Activated naive CD8-positive, alpha-beta T cell treated with anti-CD3 and anti-CD28 coated beads, Interleukin-2, amount 10 ng/mL, durations not matched to agents 7 days and 5 days (primary cell): ENCODE data around the gene WIPF2. TPM values are rescaled to one million over a fixed set of nuclear protein-coding genes. Genes with fewer than 3 reads are reported as not detected.
A peak's percentile ranks its signal among the peaks of the same experiment; 100 is the strongest.

Source experiments
- ATAC-seq: fragments of 150-1000 bp; cut with Tn5 transposase; one replicate; pipeline ENCODE4 v1.10.0; 2021; ENCODE audit warnings: low read depth, moderate library complexity
- POLR2A ChIA-PET: fragments of 350-600 bp; sonication (Branson Sonifier 250); formaldehyde crosslinking; loops from one replicate; lab custom pipeline; 2021; ENCODE audit warnings: antibody characterized with exemption; lab: Charles Lee
- DNase-seq: peaks from one replicate; pipeline ENCODE4 v3.0.0; 2021
- H3K27ac Mint-ChIP-seq: one replicate; pipeline ENCODE4 v1.8.0; 2022; ENCODE audit warnings: mild to moderate bottlenecking, mixed read lengths
- H3K27me3 Mint-ChIP-seq: one replicate; pipeline ENCODE4 v1.8.0; 2022; ENCODE audit warnings: mild to moderate bottlenecking, moderate library complexity, mixed read lengths
- H3K36me3 Mint-ChIP-seq: one replicate; pipeline ENCODE4 v1.8.0; 2021; ENCODE audit warnings: mild to moderate bottlenecking, mixed read lengths
- H3K4me1 Mint-ChIP-seq: one replicate; pipeline ENCODE4 v1.8.0; 2021; ENCODE audit warnings: mixed read lengths
- H3K4me3 Mint-ChIP-seq: one replicate; pipeline ENCODE4 v1.8.0; 2022; ENCODE audit warnings: mild to moderate bottlenecking, moderate library complexity, mixed read lengths
- H3K9me3 Mint-ChIP-seq: one replicate; pipeline ENCODE4 v1.8.0; 2021; ENCODE audit warnings: mixed read lengths
- total RNA-seq, 2 experiments: library from RNA; stranded (reverse); gene quantifications; one replicate each; pipeline ENCODE4 v1.2.3, GENCODE V29; 2021

Gene WIPF2
- total RNA-seq, result 10 to 100 TPM; 27.7 to 28.5 TPM

DNA sequence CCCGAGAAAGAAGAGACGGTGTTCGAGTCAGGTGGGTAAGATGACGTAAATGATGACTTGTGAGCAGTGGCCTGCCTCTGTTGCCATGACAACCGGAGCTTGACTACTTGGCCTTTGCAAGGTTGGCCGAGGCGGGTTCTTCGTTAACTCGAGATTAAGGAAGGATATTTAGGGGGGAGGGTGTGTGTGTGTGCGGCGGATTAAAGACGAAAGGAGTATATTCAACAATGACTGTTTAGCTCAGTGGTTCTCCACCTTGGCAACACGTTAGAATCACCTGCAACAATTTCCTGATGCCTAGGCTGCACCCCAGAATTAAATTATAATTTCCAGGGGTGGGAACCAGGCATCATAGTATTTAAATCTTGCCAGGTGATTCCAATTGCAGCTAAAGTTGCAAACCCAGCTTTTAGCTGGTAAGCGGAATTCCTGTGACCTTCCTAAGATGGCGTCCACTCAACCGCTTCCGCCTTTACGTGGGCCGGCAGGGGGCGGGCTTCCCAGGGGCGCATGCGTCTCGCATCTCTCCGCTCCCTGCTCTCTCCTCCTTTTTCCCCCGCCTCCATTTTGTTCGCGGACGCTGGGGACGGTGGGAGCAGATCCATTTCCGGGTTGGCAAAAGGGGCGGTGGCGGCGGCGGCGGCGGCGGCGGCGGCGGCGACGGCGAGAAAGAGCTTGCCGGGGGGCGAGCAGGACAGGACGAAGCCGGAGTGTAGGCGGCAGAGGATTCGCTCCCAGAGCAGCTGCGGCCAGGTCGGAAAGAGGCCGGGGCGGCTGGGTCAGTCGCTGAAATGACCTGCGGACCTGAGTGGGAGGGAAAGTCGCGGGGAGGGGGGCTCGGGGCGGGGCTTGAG lies at the start of gene WIPF2:
TSS of gene WIPF2 (plus strand) at position 565 of the 854 bp plus-strand sequence. CDS start 37,156 bp downstream, outside the sequence.
- POLR2A ChIA-PET, result interaction anchor here (0.6 to 1.8 kb wide), 18 partner anchors 16 to 258 kb away, joined by 3 to 18 read pairs (median 4); partner anchors contain the start of genes CASC3, CDC6, MSL1 and PSMD3
- H3K4me3 Mint-ChIP-seq, result peak within 1 kb of the TSS; percentile 97
- peaks cover 24% of the 10 kb centered on the region for H3K4me1 Mint-ChIP-seq

GRCh38 chr17:40170325-40170724 lies 48.8 kb upstream of the WIPF2 start:
- POLR2A ChIA-PET, result no interaction called here
- Mint-ChIP-seq H3K9me3 (no peaks in the 10 kb centered on the region), H3K27me3 (no peaks in the 10 kb centered on the region), H3K36me3 (peaks cover 27% of the 10 kb centered on the region), H3K27ac (no peak overlapping the region), H3K4me3 (no peak overlapping the region), H3K4me1 (peaks cover 10% of the 10 kb centered on the region)
- DNase-seq (no peak), ATAC-seq (no peak)

More for the DNA sequence above, at the start of gene WIPF2:
- no peaks in the 10 kb centered on the region for H3K9me3 Mint-ChIP-seq
- peak within 1 kb of the TSS; percentile 100 for H3K27ac Mint-ChIP-seq
- peaks cover 5% of the 10 kb centered on the region for H3K36me3 Mint-ChIP-seq
- DNase-seq (peak; percentile 98), ATAC-seq (peak; percentile 95)
- no peaks in the 10 kb centered on the region for H3K27me3 Mint-ChIP-seq

DNA sequence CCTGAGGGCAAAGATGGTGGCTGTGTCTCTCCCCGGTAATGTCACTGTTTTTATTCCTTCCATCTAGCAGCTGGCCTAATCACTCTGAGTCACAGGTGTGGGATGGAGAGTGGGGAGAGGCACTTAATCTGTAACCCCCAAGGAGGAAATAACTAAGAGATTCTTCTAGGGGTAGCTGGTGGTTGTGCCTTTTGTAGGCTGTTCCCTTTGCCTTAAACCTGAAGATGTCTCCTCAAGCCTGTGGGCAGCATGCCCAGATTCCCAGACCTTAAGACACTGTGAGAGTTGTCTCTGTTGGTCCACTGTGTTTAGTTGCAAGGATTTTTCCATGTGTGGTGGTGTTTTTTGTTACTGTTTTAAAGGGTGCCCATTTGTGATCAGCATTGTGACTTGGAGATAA lies 47.4 kb upstream of the WIPF2 start:
- H3K36me3 Mint-ChIP-seq, result peaks cover 25% of the 10 kb centered on the region
- H3K27me3 Mint-ChIP-seq, result no peaks in the 10 kb centered on the region

GRCh38 chr17:40173091-40173777 lies 45.9 kb upstream of the WIPF2 start:
- H3K36me3 Mint-ChIP-seq, result peaks cover 21% of the 10 kb centered on the region
- POLR2A ChIA-PET, result no interaction called here
- no peaks in the 10 kb centered on the region for H3K27me3 Mint-ChIP-seq
- peaks cover 7% of the 10 kb centered on the region for H3K4me1 Mint-ChIP-seq
- no peaks in the 10 kb centered on the region for H3K9me3 Mint-ChIP-seq
- ATAC-seq (no peak), DNase-seq (no peak)
- no peak overlapping the region for H3K27ac Mint-ChIP-seq
- H3K4me3 Mint-ChIP-seq, result no peak overlapping the region

More for the DNA sequence above, 47.4 kb upstream of the WIPF2 start:
- ATAC-seq (no peak), DNase-seq (no peak)
- H3K4me3 Mint-ChIP-seq, result no peak overlapping the region
- H3K9me3 Mint-ChIP-seq, result no peaks in the 10 kb centered on the region
- POLR2A ChIA-PET, result no interaction called here
- H3K27ac Mint-ChIP-seq, result no peak overlapping the region
- peaks cover 6% of the 10 kb centered on the region for H3K4me1 Mint-ChIP-seq

GRCh38 chr17:40173778-40174135 lies 45.3 kb upstream of the WIPF2 start:
- Mint-ChIP-seq H3K9me3 (no peaks in the 10 kb centered on the region), H3K27me3 (no peaks in the 10 kb centered on the region), H3K4me3 (no peak overlapping the region), H3K27ac (no peak overlapping the region), H3K36me3 (peaks cover 19% of the 10 kb centered on the region), H3K4me1 (peaks cover 6% of the 10 kb centered on the region)
- DNase-seq (no peak), ATAC-seq (no peak)
- POLR2A ChIA-PET, result no interaction called here

- peaks cover 6% of the 10 kb centered on the region for H3K4me1 Mint-ChIP-seq
- DNase-seq (no peak), ATAC-seq (no peak)
- H3K4me3 Mint-ChIP-seq, result no peak overlapping the region
- H3K27ac Mint-ChIP-seq, result no peak overlapping the region
- H3K36me3 Mint-ChIP-seq, result peaks cover 13% of the 10 kb centered on the region
- no peaks in the 10 kb centered on the region for H3K27me3 Mint-ChIP-seq
- POLR2A ChIA-PET, result interaction anchor here (0.8 to 1.3 kb wide), 2 partner anchors 61 to 134 kb away, joined by 3 read pairs; partner anchors contain the start of gene RARA
- no peaks in the 10 kb centered on the region for H3K9me3 Mint-ChIP-seq
Observed at GRCh38 chr17:40174514-40174913, 44.6 kb upstream of the WIPF2 start.

DNA sequence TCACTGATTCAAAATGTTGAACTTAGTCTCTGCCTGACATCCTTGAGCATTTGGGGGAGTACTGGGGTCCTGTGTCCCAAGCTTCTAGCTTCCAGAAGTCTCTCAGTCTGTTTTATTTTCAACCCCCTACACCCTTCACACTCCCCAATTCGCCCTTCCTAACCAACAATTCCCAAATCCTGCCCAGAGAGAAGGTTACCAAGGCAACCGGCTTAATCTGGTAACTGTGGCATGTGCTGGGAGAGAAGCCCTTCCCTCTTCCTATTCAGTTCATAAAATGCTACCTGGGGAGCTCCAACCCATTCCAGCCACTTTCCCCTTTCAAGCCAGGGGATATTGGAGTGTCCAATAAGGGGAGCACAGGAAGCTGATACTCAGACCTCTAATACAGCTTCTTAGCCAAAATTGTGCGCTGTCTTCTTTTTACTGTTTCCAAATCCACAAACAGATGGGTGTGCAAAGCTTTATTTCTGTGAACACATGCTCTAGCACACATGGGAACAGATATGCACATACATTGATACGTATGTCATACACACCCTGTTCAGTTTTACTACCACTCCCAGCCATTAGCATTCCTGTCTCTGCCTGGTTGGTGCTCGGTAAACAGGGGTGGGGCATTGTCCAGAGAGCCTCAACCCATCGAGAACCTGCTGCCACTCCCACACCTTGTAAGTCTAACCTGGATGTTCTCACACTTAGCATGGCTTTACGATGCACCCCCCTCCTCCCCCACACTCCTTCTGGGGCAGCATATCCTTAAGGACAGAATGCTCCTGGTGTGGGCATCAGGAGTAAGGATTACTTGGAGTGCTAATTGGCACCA lies 43.0 kb upstream of the WIPF2 start:
- H3K4me3 Mint-ChIP-seq, result no peak overlapping the region
- POLR2A ChIA-PET, result no interaction called here
- H3K36me3 Mint-ChIP-seq, result peaks cover 10% of the 10 kb centered on the region
- no peak for DNase-seq
- no peak for ATAC-seq
- H3K27me3 Mint-ChIP-seq, result no peaks in the 10 kb centered on the region
- H3K27ac Mint-ChIP-seq, result no peak overlapping the region
- peaks cover 6% of the 10 kb centered on the region for H3K4me1 Mint-ChIP-seq
- no peaks in the 10 kb centered on the region for H3K9me3 Mint-ChIP-seq

DNA sequence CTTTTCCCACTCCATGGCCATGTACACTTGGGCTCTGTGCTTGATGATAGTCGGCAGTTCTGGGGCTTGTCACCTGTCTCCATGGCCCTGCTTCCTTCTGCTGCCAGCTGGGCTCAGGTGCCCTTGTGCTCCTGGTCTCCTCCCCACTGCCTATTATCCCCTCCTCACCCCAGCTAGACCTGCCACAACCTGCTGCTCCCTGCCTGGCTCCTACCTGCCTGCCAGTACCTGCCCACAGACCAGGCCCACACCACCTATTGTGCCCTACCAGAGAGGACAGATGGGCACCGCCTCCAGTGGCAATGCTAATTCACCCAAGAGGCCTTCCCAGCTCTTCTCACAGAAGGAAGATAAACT lies 42.4 kb upstream of the WIPF2 start:
- Mint-ChIP-seq H3K36me3 (peaks cover 10% of the 10 kb centered on the region), H3K4me3 (peak overlapping the region; percentile 20), H3K4me1 (peaks cover 6% of the 10 kb centered on the region), H3K9me3 (no peaks in the 10 kb centered on the region), H3K27ac (peak overlapping the region; percentile 22), H3K27me3 (no peaks in the 10 kb centered on the region)
- DNase-seq (no peak), ATAC-seq (peak; percentile 11)
- POLR2A ChIA-PET, result no interaction called here

GRCh38 chr17:40177275-40177874 lies 41.7 kb upstream of the WIPF2 start, which contains the start of gene RAPGEFL1:
Gene RAPGEFL1, plus strand, starts transcription at chr17:40177470. Its CDS starts 392 bp downstream, at chr17:40177862.
- H3K27ac Mint-ChIP-seq, result peak within 1 kb of the TSS; percentile 22
- peaks cover 8% of the 10 kb centered on the region for H3K36me3 Mint-ChIP-seq
- H3K27me3 Mint-ChIP-seq, result no peaks in the 10 kb centered on the region
- peak; percentile 82 for DNase-seq
- H3K4me1 Mint-ChIP-seq, result peaks cover 6% of the 10 kb centered on the region
- POLR2A ChIA-PET, result interaction anchor here (0.6 kb wide), 1 partner anchor 34 kb away, joined by 3 read pairs; no protein-coding TSS in a partner anchor
- no peaks in the 10 kb centered on the region for H3K9me3 Mint-ChIP-seq
- peak; percentile 95 for ATAC-seq
- H3K4me3 Mint-ChIP-seq, result peak within 1 kb of the TSS; percentile 20

GRCh38 chr17:40178021-40178601 lies 41.0 kb upstream of the WIPF2 start:
- ATAC-seq (no peak), DNase-seq (no peak)
- POLR2A ChIA-PET, result interaction anchor here (0.6 kb wide), 2 partner anchors 33 to 112 kb away, joined by 3 to 4 read pairs; no protein-coding TSS in a partner anchor
- H3K9me3 Mint-ChIP-seq, result no peaks in the 10 kb centered on the region
- H3K27me3 Mint-ChIP-seq, result no peaks in the 10 kb centered on the region
- H3K4me1 Mint-ChIP-seq, result peaks cover 6% of the 10 kb centered on the region
- H3K4me3 Mint-ChIP-seq, result no peak overlapping the region
- H3K36me3 Mint-ChIP-seq, result peaks cover 8% of the 10 kb centered on the region
- no peak overlapping the region for H3K27ac Mint-ChIP-seq

- POLR2A ChIA-PET, result interaction anchor here (0.6 kb wide), 1 partner anchor 112 kb away, joined by 4 read pairs; no protein-coding TSS in a partner anchor
- H3K4me3 Mint-ChIP-seq, result no peak overlapping the region
- ATAC-seq (no peak), DNase-seq (no peak)
- no peaks in the 10 kb centered on the region for H3K9me3 Mint-ChIP-seq
- H3K27me3 Mint-ChIP-seq, result no peaks in the 10 kb centered on the region
- no peak overlapping the region for H3K27ac Mint-ChIP-seq
- peaks cover 8% of the 10 kb centered on the region for H3K36me3 Mint-ChIP-seq
- peaks cover 6% of the 10 kb centered on the region for H3K4me1 Mint-ChIP-seq
Observed at GRCh38 chr17:40178660-40179059, 40.4 kb upstream of the WIPF2 start.

GRCh38 chr17:40179923-40180659 lies 39.0 kb upstream of the WIPF2 start:
- Mint-ChIP-seq H3K9me3 (no peaks in the 10 kb centered on the region), H3K27ac (no peak overlapping the region), H3K27me3 (no peaks in the 10 kb centered on the region), H3K4me3 (no peak overlapping the region), H3K36me3 (peaks cover 5% of the 10 kb centered on the region), H3K4me1 (peaks cover 6% of the 10 kb centered on the region)
- no peak for DNase-seq
- POLR2A ChIA-PET, result no interaction called here
- ATAC-seq, result no peak
